Testis (tissue), 2 donors: ENCODE data around the gene OR6B1.

Experiments
- POLR2A ChIP-seq: fragments of 450-650 bp; IDR thresholded peaks from one replicate; pipeline ENCODE4 v1.6.1; 2017; ENCODE audit warnings: antibody characterized with exemption, mild to moderate bottlenecking, moderate library complexity
- TF ChIP-seq, protein P1 (sequence below), 3 experiments: fragments of 450-650 bp in 2 of 3; fragments of 200-600 bp in 1 of 3; sonication (generic) in 1 of 3; IDR thresholded peaks; one replicate each; pipeline ENCODE4 v1.5.1; 2016 to 2019; ENCODE audit warnings: antibody characterized with exemption in 3 of 3, mild to moderate bottlenecking in 2 of 3, moderate library complexity in 1 of 3

DNA sequence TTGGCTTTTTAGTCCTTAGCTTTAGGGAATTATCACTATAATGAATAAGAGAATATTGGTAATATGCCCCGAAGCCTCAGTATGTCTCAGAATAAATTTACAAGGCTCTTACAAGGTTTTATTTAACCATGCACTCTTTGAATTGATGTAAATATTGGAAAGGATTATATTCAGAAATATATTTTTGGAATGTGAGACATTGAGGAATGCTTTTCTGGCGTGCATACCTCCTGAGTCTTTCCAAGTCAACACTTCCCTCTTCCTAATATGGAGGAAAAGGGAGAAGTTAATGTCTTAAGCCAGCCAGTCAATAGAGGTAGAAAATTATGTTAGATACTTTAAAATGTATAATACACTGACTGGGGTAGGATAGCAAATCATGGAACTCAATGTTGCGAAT is 46.7 kb upstream of the OR6B1 start:
- TF ChIP-seq, protein P1, sequence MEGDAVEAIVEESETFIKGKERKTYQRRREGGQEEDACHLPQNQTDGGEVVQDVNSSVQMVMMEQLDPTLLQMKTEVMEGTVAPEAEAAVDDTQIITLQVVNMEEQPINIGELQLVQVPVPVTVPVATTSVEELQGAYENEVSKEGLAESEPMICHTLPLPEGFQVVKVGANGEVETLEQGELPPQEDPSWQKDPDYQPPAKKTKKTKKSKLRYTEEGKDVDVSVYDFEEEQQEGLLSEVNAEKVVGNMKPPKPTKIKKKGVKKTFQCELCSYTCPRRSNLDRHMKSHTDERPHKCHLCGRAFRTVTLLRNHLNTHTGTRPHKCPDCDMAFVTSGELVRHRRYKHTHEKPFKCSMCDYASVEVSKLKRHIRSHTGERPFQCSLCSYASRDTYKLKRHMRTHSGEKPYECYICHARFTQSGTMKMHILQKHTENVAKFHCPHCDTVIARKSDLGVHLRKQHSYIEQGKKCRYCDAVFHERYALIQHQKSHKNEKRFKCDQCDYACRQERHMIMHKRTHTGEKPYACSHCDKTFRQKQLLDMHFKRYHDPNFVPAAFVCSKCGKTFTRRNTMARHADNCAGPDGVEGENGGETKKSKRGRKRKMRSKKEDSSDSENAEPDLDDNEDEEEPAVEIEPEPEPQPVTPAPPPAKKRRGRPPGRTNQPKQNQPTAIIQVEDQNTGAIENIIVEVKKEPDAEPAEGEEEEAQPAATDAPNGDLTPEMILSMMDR (IDR thresholded peaks at IDR 0.05) = no peak
- TF ChIP-seq POLR2A = no peak
